Tibial nerve (tissue), 4 donors: Measurements from ENCODE around the gene TGM2. TPM values are rescaled to one million over a fixed set of nuclear protein-coding genes. Genes with fewer than 3 reads are reported as not detected.

Source experiments
- DNase-seq, 2 donors: peaks; one replicate each; pipeline ENCODE4 v3.0.0-alpha.2; 2019; ENCODE audit warnings: low spot score in 2 of 2
- H3K27ac ChIP-seq, 4 donors: fragments of 200-600 bp; sonication (generic) in 3 of 4; one replicate each; pipeline ENCODE4 v1.5.1; 2017 to 2019; ENCODE audit warnings: mild to moderate bottlenecking in 1 of 4
- H3K27me3 ChIP-seq, 2 donors: fragments of 200-600 bp; sonication (generic) in 1 of 2; one replicate each; pipeline versions ENCODE4 v1.5.1 to v1.6.0; 2017 to 2019
- H3K36me3 ChIP-seq, 3 donors: fragments of 200-600 bp; sonication (generic); one replicate each; pipeline ENCODE4 v1.5.1; 2018 to 2019
- H3K4me1 ChIP-seq, 4 donors: fragments of 200-600 bp; sonication (generic) in 3 of 4; one replicate each; pipeline ENCODE4 v1.5.1; 2017 to 2019
- H3K4me3 ChIP-seq, 4 donors: fragments of 200-600 bp; sonication (generic) in 3 of 4; one replicate each; pipeline ENCODE4 v1.5.1; 2017 to 2019; ENCODE audit warnings: mild to moderate bottlenecking in 1 of 4, moderate library complexity in 1 of 4
- H3K9me3 ChIP-seq, 4 donors: fragments of 200-600 bp; sonication (generic) in 3 of 4; one replicate each; pipeline ENCODE4 v1.5.1; 2017 to 2019
- EP300 ChIP-seq, 2 donors: sonication (generic); formaldehyde crosslinking; IDR thresholded peaks; one replicate each; pipeline ENCODE4 v1.6.1; 2017; ENCODE audit warnings: antibody characterized with exemption in 2 of 2, mild to moderate bottlenecking in 1 of 2
- POLR2A ChIP-seq, 2 donors: fragments of 450-650 bp; IDR thresholded peaks; one replicate each; pipeline ENCODE4 v1.6.1; 2017; ENCODE audit warnings: antibody characterized with exemption in 2 of 2, mild to moderate bottlenecking in 2 of 2, moderate library complexity in 2 of 2
- WGBS, 2 donors: methylation state at CpG; one replicate each; pipeline ENCODE4 v1.1.5; 2018; 5-methylcytosine and 5-hydroxymethylcytosine counted together
- total RNA-seq, 4 donors: library from RNA; depleted of rRNA; stranded (reverse); fragments of >200 nt; gene quantifications; one replicate each; pipeline ENCODE4 v1.1.0, GENCODE V29; 2016
- TF ChIP-seq, protein P1 (sequence below), 5 experiments: fragments of 200-600 bp in 3 of 5; fragments of 450-650 bp in 2 of 5; sonication (generic) in 3 of 5; IDR thresholded peaks; one replicate each; pipeline ENCODE4 v1.5.1; 2016 to 2019; ENCODE audit warnings: antibody characterized with exemption in 5 of 5, mild to moderate bottlenecking in 3 of 5, moderate library complexity in 2 of 5

TGM2 gene
- total RNA-seq, 4 donors from 2014 or later = 17.0 to 87.6 (median 55.8) TPM

DNA sequence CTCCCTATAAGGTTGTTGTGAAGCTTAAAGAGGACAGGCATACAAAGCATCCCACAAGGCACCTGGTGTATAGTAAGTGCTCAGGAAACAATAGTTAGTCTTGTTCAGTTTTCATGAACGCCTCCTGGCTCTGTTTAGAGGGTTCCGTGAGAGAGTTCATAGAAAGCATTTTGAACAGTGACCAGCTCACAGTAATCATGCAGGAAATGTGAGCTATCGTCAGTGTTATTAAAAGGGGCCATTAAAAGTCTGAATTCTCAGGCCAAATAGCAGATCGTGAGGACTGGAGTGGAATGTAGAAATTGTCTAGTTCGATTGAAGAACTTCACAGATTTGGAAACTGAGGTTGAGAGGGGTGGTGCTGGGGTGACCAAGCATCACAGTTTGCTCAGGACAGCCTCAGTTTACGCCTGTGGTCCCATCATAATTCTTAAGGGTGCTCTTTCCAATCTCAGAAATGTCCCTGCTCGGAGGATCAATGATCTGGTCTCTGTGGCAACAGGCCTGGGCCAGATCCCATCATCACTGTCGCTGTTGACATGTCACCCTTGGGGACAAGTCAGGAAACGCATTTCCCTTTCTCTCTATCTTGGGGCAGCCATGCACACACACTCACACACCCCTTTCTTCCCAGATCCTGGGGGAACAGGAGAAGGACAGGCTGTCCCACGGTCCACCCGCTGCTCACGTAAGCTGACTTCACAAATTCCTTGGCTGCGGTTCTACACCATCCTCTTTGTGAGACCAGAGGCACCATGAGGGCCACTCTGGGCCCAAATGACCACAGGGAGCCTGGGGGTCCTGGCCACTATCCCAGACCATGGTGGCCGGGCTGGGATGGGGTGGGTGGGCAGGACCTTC lies 7.2 kb downstream of the TGM2 start:
- Histone ChIP-seq H3K4me3 (no peak overlapping the region), H3K4me1 (peaks cover 0 to 10% (median 3%) of the 10 kb centered on the region in 4 donors), H3K36me3 (no peaks in the 10 kb centered on the region), H3K9me3 (no peaks in the 10 kb centered on the region), H3K27me3 (no peaks in the 10 kb centered on the region), H3K27ac (peak overlapping the region in 2 of 4 donors; percentile 13 to 38)
- no peak for DNase-seq
- TF ChIP-seq EP300 (IDR thresholded peaks at IDR 0.05) (no peak), POLR2A (IDR thresholded peaks at IDR 0.05) (no peak)
- TF ChIP-seq, protein P1, sequence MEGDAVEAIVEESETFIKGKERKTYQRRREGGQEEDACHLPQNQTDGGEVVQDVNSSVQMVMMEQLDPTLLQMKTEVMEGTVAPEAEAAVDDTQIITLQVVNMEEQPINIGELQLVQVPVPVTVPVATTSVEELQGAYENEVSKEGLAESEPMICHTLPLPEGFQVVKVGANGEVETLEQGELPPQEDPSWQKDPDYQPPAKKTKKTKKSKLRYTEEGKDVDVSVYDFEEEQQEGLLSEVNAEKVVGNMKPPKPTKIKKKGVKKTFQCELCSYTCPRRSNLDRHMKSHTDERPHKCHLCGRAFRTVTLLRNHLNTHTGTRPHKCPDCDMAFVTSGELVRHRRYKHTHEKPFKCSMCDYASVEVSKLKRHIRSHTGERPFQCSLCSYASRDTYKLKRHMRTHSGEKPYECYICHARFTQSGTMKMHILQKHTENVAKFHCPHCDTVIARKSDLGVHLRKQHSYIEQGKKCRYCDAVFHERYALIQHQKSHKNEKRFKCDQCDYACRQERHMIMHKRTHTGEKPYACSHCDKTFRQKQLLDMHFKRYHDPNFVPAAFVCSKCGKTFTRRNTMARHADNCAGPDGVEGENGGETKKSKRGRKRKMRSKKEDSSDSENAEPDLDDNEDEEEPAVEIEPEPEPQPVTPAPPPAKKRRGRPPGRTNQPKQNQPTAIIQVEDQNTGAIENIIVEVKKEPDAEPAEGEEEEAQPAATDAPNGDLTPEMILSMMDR (IDR thresholded peaks at IDR 0.05) = no peak
- 67 to 71% methylated on average over 14 of the region's 14 CpGs for WGBS, 2 donors

DNA sequence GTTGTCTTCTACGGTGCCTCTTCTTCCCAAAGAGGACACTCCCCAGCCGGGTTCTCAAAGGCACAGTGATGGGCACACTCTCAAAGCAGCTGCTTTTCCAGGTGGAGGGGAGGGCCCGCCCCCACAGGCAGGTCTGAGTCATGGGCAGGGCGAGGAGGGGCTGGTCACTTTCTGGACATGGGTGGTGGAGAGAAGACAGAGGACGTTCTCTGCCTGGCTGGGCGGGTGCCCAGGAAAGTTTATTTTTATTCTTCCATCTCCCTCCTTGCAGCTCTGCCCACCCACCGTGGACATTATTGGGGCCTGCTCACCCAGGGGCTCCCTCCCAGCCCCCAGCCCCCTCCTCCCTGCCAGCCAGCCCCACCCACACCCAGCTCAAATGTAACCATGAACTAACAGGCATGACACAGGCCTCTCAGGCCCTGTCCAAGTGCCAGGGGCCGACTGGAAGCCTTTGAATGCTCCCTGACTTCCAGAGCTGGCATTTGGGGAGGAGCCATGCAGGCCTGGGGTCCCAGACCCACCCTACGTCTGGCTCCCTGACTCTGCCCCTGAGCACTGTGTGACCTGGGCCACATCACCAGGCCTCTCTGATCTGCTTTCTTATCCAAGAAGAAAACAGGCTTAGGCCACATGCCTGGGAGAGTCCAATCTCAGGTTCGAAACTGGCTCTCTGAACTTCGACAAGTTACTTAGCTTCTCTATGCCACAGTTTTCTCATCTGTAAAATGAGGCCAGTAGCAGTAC lies 8.0 kb downstream of the TGM2 start:
- DNase-seq = no peak

DNA sequence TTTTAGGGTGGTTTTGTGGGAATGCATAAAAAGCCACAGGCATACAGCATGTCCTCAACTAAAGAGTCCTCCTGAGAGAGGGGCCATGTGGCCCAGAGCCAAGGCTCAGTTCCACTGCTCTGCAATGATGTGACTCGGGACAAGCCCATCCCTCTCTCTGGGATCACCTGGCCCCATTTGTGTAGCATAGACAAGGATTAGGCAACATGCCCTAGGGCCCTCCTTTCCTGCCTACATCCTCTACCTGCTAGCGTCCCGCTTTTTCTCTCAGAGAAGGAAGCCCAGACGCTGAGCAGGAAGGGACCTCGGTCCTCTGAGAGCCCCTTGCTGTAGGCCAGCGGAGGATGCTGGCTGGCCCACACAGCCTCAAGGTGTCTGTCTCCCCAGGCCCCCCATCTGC lies 8.8 kb downstream of the TGM2 start:
- Histone ChIP-seq H3K36me3 (no peaks in the 10 kb centered on the region), H3K4me1 (peaks cover 0 to 26% (median 17%) of the 10 kb centered on the region in 4 donors), H3K9me3 (no peaks in the 10 kb centered on the region), H3K27ac (peak overlapping the region in 1 of 4 donors; percentile 10), H3K4me3 (no peak overlapping the region), H3K27me3 (no peaks in the 10 kb centered on the region)
- 93 to 94% methylated on average over 6 of the region's 6 CpGs for WGBS, 2 donors
- DNase-seq = no peak
- TF ChIP-seq POLR2A (IDR thresholded peaks at IDR 0.05) = no peak
- TF ChIP-seq EP300 (IDR thresholded peaks at IDR 0.05) = no peak
- TF ChIP-seq, protein P1 (IDR thresholded peaks at IDR 0.05) = no peak

More for the DNA sequence above, 8.0 kb downstream of the TGM2 start:
- WGBS, 2 donors = 63 to 70% methylated on average over 11 of the region's 11 CpGs
- Histone ChIP-seq H3K4me1 (peaks cover 0 to 18% (median 12%) of the 10 kb centered on the region in 4 donors), H3K36me3 (no peaks in the 10 kb centered on the region), H3K27me3 (no peaks in the 10 kb centered on the region), H3K9me3 (no peaks in the 10 kb centered on the region), H3K27ac (peak overlapping the region in 3 of 4 donors; percentile 13 to 19 (median 18)), H3K4me3 (no peak overlapping the region)
- TF ChIP-seq, protein P1 (IDR thresholded peaks at IDR 0.05) = no peak
- TF ChIP-seq POLR2A (IDR thresholded peaks at IDR 0.05) (no peak), EP300 (IDR thresholded peaks at IDR 0.05) (no peak)

DNA sequence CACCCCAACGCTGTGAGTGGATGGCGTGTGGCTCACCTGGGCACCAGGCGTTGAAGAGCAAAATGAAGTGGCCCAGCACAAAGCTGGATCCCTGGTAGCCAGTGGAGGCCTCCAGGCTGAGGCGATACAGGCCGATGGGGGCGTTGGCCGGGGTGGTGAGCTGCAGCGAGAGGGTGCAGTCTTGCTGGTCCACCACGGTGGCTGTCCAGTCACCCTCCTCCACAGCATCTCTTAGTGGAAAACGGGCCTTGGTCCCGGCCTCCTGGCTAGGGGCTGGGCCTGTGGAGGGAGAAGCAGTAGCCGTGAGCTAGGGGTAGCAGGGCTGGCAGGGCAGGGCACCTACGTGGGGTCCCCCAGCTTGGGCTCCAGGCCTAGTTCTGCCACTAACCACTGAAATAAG lies 9.3 kb downstream of the TGM2 start:
- Histone ChIP-seq H3K27me3 (no peaks in the 10 kb centered on the region), H3K4me1 (peaks cover 0 to 27% (median 17%) of the 10 kb centered on the region in 4 donors), H3K27ac (no peak overlapping the region), H3K9me3 (no peaks in the 10 kb centered on the region), H3K4me3 (no peak overlapping the region), H3K36me3 (no peaks in the 10 kb centered on the region)
- TF ChIP-seq POLR2A (IDR thresholded peaks at IDR 0.05) = no peak
- no peak for DNase-seq
- 90 to 91% methylated on average over 8 to 13 of the region's 13 CpGs for WGBS, 2 donors

DNA sequence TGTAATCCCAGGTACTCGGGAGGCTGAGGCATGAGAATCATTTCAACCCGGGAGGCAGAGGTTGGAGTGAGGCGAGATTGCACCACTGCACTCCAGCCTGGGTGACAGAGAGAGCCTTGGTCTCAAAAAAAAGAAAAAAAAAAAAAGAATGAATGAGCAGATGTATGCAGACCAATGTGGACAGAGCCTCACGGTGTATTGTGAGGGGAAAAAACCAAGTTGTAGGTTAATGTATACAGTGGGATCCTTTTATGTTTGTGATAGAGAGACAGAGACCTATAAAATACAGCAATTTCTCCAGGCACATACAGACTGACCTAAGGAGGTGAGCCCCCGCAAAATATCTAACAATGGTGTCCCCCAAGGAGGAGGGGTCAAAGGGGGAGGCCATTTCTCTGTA lies 11.7 kb downstream of the TGM2 start:
- no peak overlapping the region for H3K4me3 ChIP-seq
- no peaks in the 10 kb centered on the region for H3K36me3 ChIP-seq
- H3K27ac ChIP-seq = peak overlapping the region in 2 of 4 donors; percentile 55 to 71
- DNase-seq = no peak
- no peaks in the 10 kb centered on the region for H3K27me3 ChIP-seq
- H3K4me1 ChIP-seq = peaks cover 0 to 27% (median 17%) of the 10 kb centered on the region in 4 donors
- TF ChIP-seq, protein P1 (IDR thresholded peaks at IDR 0.05) = no peak
- no peak for TF ChIP-seq EP300 (IDR thresholded peaks at IDR 0.05)
- no peak for TF ChIP-seq POLR2A (IDR thresholded peaks at IDR 0.05)
- 93 to 95% methylated on average over 5 of the region's 5 CpGs for WGBS, 2 donors
- H3K9me3 ChIP-seq = no peaks in the 10 kb centered on the region
